A549 treated with ZK216348 at 1 μM for 4 hours (cell line): ENCODE results near the gene LRRC55. TPM values are rescaled to one million over a fixed set of nuclear protein-coding genes. Genes with fewer than 3 reads are reported as not detected.

Experiments
- total RNA-seq: library from RNA; stranded (reverse); fragments of 200-300 nt; extraction: Qiagen RNA extraction; gene quantifications from 5 replicates; pipeline ENCODE4 v1.2.3, GENCODE V29; 2022; ENCODE audit warnings: low read depth

The LRRC55 gene
- total RNA-seq = not detected in 5 replicates

GRCh38 chr11:57181678-57182305 is at the start of gene LRRC55:
Gene LRRC55 (plus strand): TSS chr11:57181953. CDS start chr11:57182023, 70 bp downstream.

GRCh38 chr11:57237204-57237681 is 55.5 kb downstream of the LRRC55 start, which contains the start of gene APLNR:
Gene APLNR (minus strand): TSS chr11:57237250. CDS start chr11:57237004, 246 bp downstream.

Other genes starting within 250 kb of the LRRC55 start
- gene OR5AK2, start 193.0 kb upstream of the LRRC55 start, total RNA-seq = not detected in 5 replicates
- not detected in 5 replicates for gene APLNR, start 55.3 kb downstream of the LRRC55 start, total RNA-seq
- 56.8 to 94.4 TPM (median 86.4 TPM) in 5 replicates for gene TNKS1BP1, start 143.0 kb downstream of the LRRC55 start, total RNA-seq
- gene SSRP1, start 153.9 kb downstream of the LRRC55 start, total RNA-seq = 215 to 266 TPM (median 242 TPM) in 5 replicates
- gene P2RX3, start 156.4 kb downstream of the LRRC55 start, total RNA-seq = 0.19 to 0.31 TPM (median 0.22 TPM) in 4 of 5 replicates, not detected in the other
- gene PRG3, start 199.2 kb downstream of the LRRC55 start, total RNA-seq = not detected in 5 replicates
- gene PRG2, start 208.7 kb downstream of the LRRC55 start, total RNA-seq = not detected in 5 replicates
- gene SLC43A3, start 245.2 kb downstream of the LRRC55 start, total RNA-seq = 0.38 to 0.75 TPM (median 0.53 TPM) in 5 replicates